Psoas muscle (tissue), 8 donors: ENCODE measurements around the gene FNIP1. TPM values are rescaled to one million over a fixed set of nuclear protein-coding genes. Genes with fewer than 3 reads are reported as not detected.

Experiments used
- ATAC-seq, 4 donors: fragments of 200-7000 bp; cut with Tn5 transposase; one replicate each; pipeline ENCODE4 v1.9.1; 2020; ENCODE audit warnings: moderate library complexity in 3 of 4, mild to moderate bottlenecking in 2 of 4
- DNase-seq, 2 donors: peaks; one replicate each; pipeline ENCODE4 v3.0.0-alpha.2; 2020
- H3K27ac ChIP-seq: fragments of 200-600 bp; one replicate; pipeline ENCODE4 v1.8.0; 2022
- H3K27me3 ChIP-seq, 3 donors: fragments of 200-600 bp in 1 of 3; one replicate each; pipeline versions ENCODE4 v1.6.1 to v1.8.0; 2013 to 2022; ENCODE audit warnings: low read length in 2 of 3, mild to moderate bottlenecking in 2 of 3, moderate library complexity in 1 of 3; ENCODE audit not compliant: insufficient read depth in 3 of 3
- H3K36me3 ChIP-seq, 2 donors: fragments of 200-600 bp in 1 of 2; one replicate each; pipeline versions ENCODE4 v1.6.1 to v1.8.0; 2013 to 2022; ENCODE audit warnings: low read depth in 1 of 2, mild to moderate bottlenecking in 1 of 2, moderate library complexity in 1 of 2; ENCODE audit not compliant: insufficient read depth in 1 of 2
- H3K4me1 ChIP-seq: fragments of 200-600 bp; one replicate; pipeline ENCODE4 v1.8.0; 2022
- H3K4me3 ChIP-seq: fragments of 200-600 bp; one replicate; pipeline ENCODE4 v1.8.0; 2022; ENCODE audit warnings: mild to moderate bottlenecking
- H3K9me3 ChIP-seq: fragments of 200-600 bp; one replicate; pipeline ENCODE4 v1.8.0; 2022
- CTCF ChIP-seq: fragments of 200-600 bp; IDR thresholded peaks from one replicate; pipeline ENCODE4 v1.8.0; 2022; ENCODE audit warnings: antibody characterized with exemption
- WGBS, 3 donors: extraction: QIAGEN DNeasy Blood & Tissue Kit; methylation state at CpG; one replicate each; pipeline versions ENCODE4 v1.1.6 to v1.1.7; 2013; 5-methylcytosine and 5-hydroxymethylcytosine counted together
- intact Hi-C, 2 donors: fragments of 100-400 bp; cut with DNase I; formaldehyde crosslinking; loops; one replicate each; pipeline versions ENCODE4 v1.11.0 to v1.14.2; 2022
- polyA plus RNA-seq, 3 donors: library from polyadenylated mRNA; stranded (reverse); fragments of 200-250 nt; gene quantifications; one replicate each; pipeline ENCODE4 v1.2.3, GENCODE V29; 2013
- total RNA-seq, 4 donors: library from RNA; stranded (reverse); fragmentation: NEBNext Ultra II Directional in 2 of 4; extraction: Animal tissue kit (Norgen Biotek cat#: 25700) in 2 of 4; gene quantifications; one replicate each; pipeline versions ENCODE4 v1.2.1 to v1.2.4, GENCODE V29; 2021 to 2023
- donor health status: healthy with polysubstance abuse.
- donor health status: DM: no; HTN: no; CAD: no; lungs with moderate emphysema.
- donor health status: Bipolar disorder and iron deficiency.
- donor health status: healthy.
- donor health status: DM: yes; HTN: yes; CAD: no.
- donor health status: DM: no; HTN: no; CAD: no.
- donor health status: DM: no; HTN: no; CAD: no.
- donor health status: DM: yes; HTN: yes; CAD: no.

FNIP1 gene
- total and polyA plus RNA-seq, 7 donors, result 6.4 to 45.2 (median 25.0) TPM

- DNase-seq (no peak), ATAC-seq (no peak)
- H3K36me3 ChIP-seq, result peaks cover 0 to 6% of the 10 kb centered on the region in 2 donors
- intact Hi-C loops, result loop anchor here (5.0 to 10.0 kb wide), 3 partner anchors 38 to 163 kb away; no protein-coding TSS in a partner anchor
- H3K4me1 ChIP-seq, result peaks cover 55% of the 10 kb centered on the region
- WGBS, 3 donors, result 32 to 40% (median 36%) methylated on average over 6 of the region's 6 CpGs
- TF ChIP-seq CTCF, result no peak
- H3K4me3 ChIP-seq, result peak overlapping the region; percentile 93
- no peaks in the 10 kb centered on the region for H3K9me3 ChIP-seq
- no peaks in the 10 kb centered on the region for H3K27me3 ChIP-seq
- peak overlapping the region; percentile 100 for H3K27ac ChIP-seq
These were observed 1.6 kb downstream of the FNIP1 start for GRCh38 chr5:131795228-131795627.

- peaks cover 57% of the 10 kb centered on the region for H3K4me1 ChIP-seq
- 70 to 75% (median 74%) methylated on average over 4 of the region's 4 CpGs for WGBS, 3 donors
These were observed 2.2 kb downstream of the FNIP1 start for GRCh38 chr5:131794586-131794985.

GRCh38 chr5:131792896-131793295, 3.9 kb downstream of the FNIP1 start:
- 98 to 100% (median 100%) methylated on average over 2 of the region's 2 CpGs for WGBS, 3 donors
- no peak overlapping the region for H3K27ac ChIP-seq
- DNase-seq (no peak), ATAC-seq (no peak)
- TF ChIP-seq CTCF, result no peak
- H3K36me3 ChIP-seq, result peaks cover 0 to 6% of the 10 kb centered on the region in 2 donors
- H3K4me3 ChIP-seq, result no peak overlapping the region
- peaks cover 55% of the 10 kb centered on the region for H3K4me1 ChIP-seq
- intact Hi-C loops, result loop anchor here (10.0 kb wide), 1 partner anchor 88 kb away; no protein-coding TSS in a partner anchor
- no peaks in the 10 kb centered on the region for H3K9me3 ChIP-seq
- no peaks in the 10 kb centered on the region for H3K27me3 ChIP-seq

More at GRCh38 chr5:131794586-131794985, 2.2 kb downstream of the FNIP1 start:
- intact Hi-C loops, result loop anchor here (10.0 kb wide), 1 partner anchor 90 kb away; no protein-coding TSS in a partner anchor
- ATAC-seq (no peak), DNase-seq (no peak)
- Histone ChIP-seq H3K27ac (peak overlapping the region; percentile 100), H3K36me3 (peaks cover 0 to 6% of the 10 kb centered on the region in 2 donors), H3K9me3 (no peaks in the 10 kb centered on the region), H3K4me3 (peak overlapping the region; percentile 93), H3K27me3 (no peaks in the 10 kb centered on the region)
- TF ChIP-seq CTCF, result no peak

GRCh38 chr5:131791866-131792265, 5.0 kb downstream of the FNIP1 start:
- H3K36me3 ChIP-seq, result peaks cover 0 to 6% of the 10 kb centered on the region in 2 donors
- H3K27ac ChIP-seq, result peak overlapping the region; percentile 3
- H3K27me3 ChIP-seq, result no peaks in the 10 kb centered on the region
- DNase-seq (no peak), ATAC-seq (no peak)
- TF ChIP-seq CTCF, result no peak
- intact Hi-C loops, result loop anchor here (10.0 kb wide), 1 partner anchor 87 kb away; no protein-coding TSS in a partner anchor
- peaks cover 65% of the 10 kb centered on the region for H3K4me1 ChIP-seq
- H3K9me3 ChIP-seq, result no peaks in the 10 kb centered on the region
- no peak overlapping the region for H3K4me3 ChIP-seq
- WGBS, 3 donors, result 83 to 94% methylated on average over 3 to 6 of the region's 6 CpGs; no CpG with 5 or more reads in 1 of the 3 donors

GRCh38 chr5:131790550-131790949, 6.3 kb downstream of the FNIP1 start:
- H3K27me3 ChIP-seq, result no peaks in the 10 kb centered on the region
- TF ChIP-seq CTCF, result no peak
- H3K36me3 ChIP-seq, result peaks cover 0 to 6% of the 10 kb centered on the region in 2 donors
- no peaks in the 10 kb centered on the region for H3K9me3 ChIP-seq
- 69 to 80% (median 72%) methylated on average over 2 of the region's 2 CpGs for WGBS, 3 donors
- DNase-seq (no peak), ATAC-seq (no peak)
- H3K4me1 ChIP-seq, result peaks cover 78% of the 10 kb centered on the region
- intact Hi-C loops, result loop anchor here (10.0 kb wide), 1 partner anchor 86 kb away; no protein-coding TSS in a partner anchor
- H3K27ac ChIP-seq, result no peak overlapping the region
- H3K4me3 ChIP-seq, result no peak overlapping the region
